Thyroid gland (tissue), 4 donors: ENCODE results near the gene BNIP3. TPM values are rescaled to one million over a fixed set of nuclear protein-coding genes. Genes with fewer than 3 reads are reported as not detected.

ENCODE experiments used
- DNase-seq, 2 donors: peaks; one replicate each; pipeline ENCODE4 v3.0.0-alpha.2; 2019
- H3K27ac ChIP-seq, 3 donors: fragments of 200-600 bp; sonication (generic); 1 replicate in 2 of 3; 2 replicates in 1 of 3; pipeline ENCODE4 v1.5.1; 2016 to 2019; ENCODE audit warnings: mild to moderate bottlenecking in 1 of 3, moderate library complexity in 1 of 3
- H3K27me3 ChIP-seq: fragments of 200-600 bp; sonication (generic); one replicate; pipeline ENCODE4 v1.5.1; 2019
- H3K36me3 ChIP-seq, 2 donors: fragments of 200-600 bp; sonication (generic); one replicate each; pipeline ENCODE4 v1.5.1; 2016 to 2019
- H3K4me1 ChIP-seq, 2 donors: fragments of 200-600 bp; sonication (generic); one replicate each; pipeline ENCODE4 v1.5.1; 2017 to 2019
- H3K4me3 ChIP-seq, 3 donors: fragments of 200-600 bp; sonication (generic); replicated peaks in 1 of 3; 1 replicate in 2 of 3; 2 replicates in 1 of 3; pipeline ENCODE4 v1.5.1; 2016; ENCODE audit warnings: mild to moderate bottlenecking in 1 of 3
- H3K9me3 ChIP-seq: fragments of 200-600 bp; sonication (generic); one replicate; pipeline ENCODE4 v1.5.1; 2017
- POLR2A ChIP-seq, 2 donors: fragments of 450-650 bp; IDR thresholded peaks; one replicate each; pipeline ENCODE4 v1.6.1; 2017; ENCODE audit warnings: antibody characterized with exemption in 2 of 2, mild to moderate bottlenecking in 2 of 2, moderate library complexity in 1 of 2
- WGBS, 2 donors: methylation state at CpG; one replicate each; pipeline ENCODE4 v1.1.5; 2017; 5-methylcytosine and 5-hydroxymethylcytosine counted together
- intact Hi-C: fragments of 100-400 bp; cut with DNase I; formaldehyde crosslinking; loops from one replicate; pipeline ENCODE4 v1.15.1; 2023
- total RNA-seq, 4 donors: library from RNA; depleted of rRNA; stranded (reverse); fragments of >200 nt; gene quantifications; one replicate each; pipeline ENCODE4 v1.2.3, GENCODE V29; 2016
- TF ChIP-seq, protein P1 (sequence below), 6 experiments: fragments of 200-600 bp in 3 of 6; fragments of 450-650 bp in 3 of 6; sonication (generic) in 3 of 6; IDR thresholded peaks; one replicate each; pipeline ENCODE4 v1.5.1; 2016 to 2019; ENCODE audit warnings: antibody characterized with exemption in 6 of 6, mild to moderate bottlenecking in 2 of 6, inconsistent platforms in 1 of 6, moderate library complexity in 1 of 6

BNIP3 gene
- total RNA-seq, 4 donors from 2014 or later, result 54.4 to 124 (median 90.2) TPM

DNA sequence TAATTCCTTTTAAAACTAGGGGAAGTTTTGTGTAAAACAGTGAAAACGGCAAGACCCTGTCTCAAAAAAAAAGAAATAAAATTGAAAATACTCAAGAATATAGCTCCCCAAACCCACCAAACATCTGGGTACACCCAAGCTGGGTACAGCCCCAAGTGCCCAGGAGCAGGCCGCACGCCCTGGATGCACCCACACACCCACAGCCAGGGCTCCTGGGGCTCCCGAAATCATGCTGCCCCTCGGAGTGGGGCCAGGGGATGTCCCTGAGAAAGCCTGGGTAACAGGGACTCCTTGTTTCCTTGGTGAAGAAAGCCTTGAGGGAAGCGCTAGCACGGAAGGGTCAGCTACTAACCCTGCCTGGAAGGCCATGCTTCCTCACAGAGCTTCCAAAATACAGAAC, 10.1 kb downstream of the BNIP3 start:
- peaks cover 11 to 22% of the 10 kb centered on the region in 2 donors for H3K36me3 ChIP-seq

DNA sequence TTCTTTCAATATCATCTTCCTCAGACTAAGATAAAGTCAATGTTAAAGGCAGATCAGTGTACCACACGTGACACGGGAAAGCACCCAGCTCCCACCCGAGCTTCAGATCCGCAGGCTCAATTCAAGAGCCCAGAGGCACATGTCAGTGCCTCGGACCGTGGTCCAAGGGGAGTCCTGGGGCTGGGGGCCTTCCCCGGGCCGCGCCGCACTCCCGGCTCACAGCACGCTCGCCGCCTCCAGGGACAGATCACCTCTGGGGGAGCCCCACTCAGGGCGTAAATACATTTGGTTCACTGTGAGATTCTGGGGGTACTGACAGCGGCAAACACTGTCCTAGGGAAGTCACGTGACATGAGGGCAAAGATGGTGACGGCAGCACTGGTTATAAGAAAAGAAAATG, 10.8 kb downstream of the BNIP3 start:
- no peak overlapping the region for H3K4me3 ChIP-seq
- intact Hi-C loops, result no loop called here
- peaks cover 12 to 22% of the 10 kb centered on the region in 2 donors for H3K36me3 ChIP-seq

More for the DNA sequence above, 10.1 kb downstream of the BNIP3 start:
- TF ChIP-seq, protein P1, sequence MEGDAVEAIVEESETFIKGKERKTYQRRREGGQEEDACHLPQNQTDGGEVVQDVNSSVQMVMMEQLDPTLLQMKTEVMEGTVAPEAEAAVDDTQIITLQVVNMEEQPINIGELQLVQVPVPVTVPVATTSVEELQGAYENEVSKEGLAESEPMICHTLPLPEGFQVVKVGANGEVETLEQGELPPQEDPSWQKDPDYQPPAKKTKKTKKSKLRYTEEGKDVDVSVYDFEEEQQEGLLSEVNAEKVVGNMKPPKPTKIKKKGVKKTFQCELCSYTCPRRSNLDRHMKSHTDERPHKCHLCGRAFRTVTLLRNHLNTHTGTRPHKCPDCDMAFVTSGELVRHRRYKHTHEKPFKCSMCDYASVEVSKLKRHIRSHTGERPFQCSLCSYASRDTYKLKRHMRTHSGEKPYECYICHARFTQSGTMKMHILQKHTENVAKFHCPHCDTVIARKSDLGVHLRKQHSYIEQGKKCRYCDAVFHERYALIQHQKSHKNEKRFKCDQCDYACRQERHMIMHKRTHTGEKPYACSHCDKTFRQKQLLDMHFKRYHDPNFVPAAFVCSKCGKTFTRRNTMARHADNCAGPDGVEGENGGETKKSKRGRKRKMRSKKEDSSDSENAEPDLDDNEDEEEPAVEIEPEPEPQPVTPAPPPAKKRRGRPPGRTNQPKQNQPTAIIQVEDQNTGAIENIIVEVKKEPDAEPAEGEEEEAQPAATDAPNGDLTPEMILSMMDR (IDR thresholded peaks at IDR 0.05), result no peak
- TF ChIP-seq POLR2A (IDR thresholded peaks at IDR 0.05), result no peak
- WGBS, 2 donors, result 93 to 96% methylated on average over 7 of the region's 7 CpGs
- intact Hi-C loops, result no loop called here
- Histone ChIP-seq H3K4me1 (peaks cover 12 to 14% of the 10 kb centered on the region in 2 donors), H3K4me3 (no peak overlapping the region), H3K9me3 (no peaks in the 10 kb centered on the region), H3K27ac (no peak overlapping the region), H3K27me3 (no peaks in the 10 kb centered on the region)
- no peak for DNase-seq

DNA sequence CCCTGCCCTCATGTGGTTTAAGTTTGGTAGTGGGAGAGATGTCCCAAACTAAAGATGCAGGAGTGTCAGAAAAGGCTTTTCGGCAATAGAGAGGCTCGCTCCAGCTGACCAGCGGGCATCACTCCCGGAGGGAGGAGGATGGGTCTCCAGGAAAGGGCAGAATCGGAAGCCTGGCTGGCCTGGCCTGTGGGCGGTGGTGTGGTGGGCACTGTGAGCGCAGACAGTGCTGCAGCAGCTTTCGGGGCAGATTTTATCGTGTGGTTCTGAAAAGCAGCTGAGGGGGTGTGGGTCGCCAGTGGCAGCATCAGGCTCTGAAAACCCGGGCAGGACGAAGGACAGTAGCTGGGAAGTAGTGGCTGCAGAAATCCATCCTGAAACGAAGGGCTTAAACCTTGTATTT, 12.8 kb downstream of the BNIP3 start:
- intact Hi-C loops, result no loop called here
- DNase-seq, result no peak
- Histone ChIP-seq H3K27ac (no peak overlapping the region), H3K4me1 (peaks cover 12 to 14% of the 10 kb centered on the region in 2 donors), H3K9me3 (no peaks in the 10 kb centered on the region), H3K4me3 (no peak overlapping the region), H3K27me3 (no peaks in the 10 kb centered on the region), H3K36me3 (peaks cover 17 to 22% of the 10 kb centered on the region in 2 donors)
- TF ChIP-seq POLR2A (IDR thresholded peaks at IDR 0.05), result no peak
- TF ChIP-seq, protein P1 (IDR thresholded peaks at IDR 0.05), result no peak
- WGBS, 2 donors, result 96 to 98% methylated on average over 13 of the region's 13 CpGs

More for the DNA sequence above, 10.8 kb downstream of the BNIP3 start:
- DNase-seq, result no peak
- WGBS, 2 donors, result 94 to 98% methylated on average over 18 of the region's 18 CpGs
- Histone ChIP-seq H3K27ac (no peak overlapping the region), H3K4me1 (peaks cover 12 to 14% of the 10 kb centered on the region in 2 donors), H3K27me3 (no peaks in the 10 kb centered on the region), H3K9me3 (no peaks in the 10 kb centered on the region)
- TF ChIP-seq, protein P1 (IDR thresholded peaks at IDR 0.05), result no peak
- TF ChIP-seq POLR2A (IDR thresholded peaks at IDR 0.05), result no peak

DNA sequence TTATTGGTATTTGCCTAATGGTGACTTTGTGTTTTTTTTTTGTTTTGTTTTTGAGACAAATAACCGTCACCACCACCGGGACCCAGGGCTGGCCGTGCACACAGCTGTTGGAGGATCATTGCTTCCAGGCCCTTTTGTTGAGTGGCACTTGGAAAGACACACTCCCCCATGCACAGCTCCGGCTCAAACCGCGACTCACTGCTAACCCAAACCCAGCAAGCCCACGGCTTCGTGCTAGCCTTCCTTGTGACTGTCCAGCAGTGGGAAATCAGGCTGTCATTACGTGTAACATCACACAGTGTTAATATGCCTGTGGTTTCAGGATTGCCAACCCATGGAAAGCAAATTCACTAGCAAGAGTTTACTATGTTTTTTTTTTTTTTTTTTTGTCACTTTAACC, 17.4 kb downstream of the BNIP3 start:
- Histone ChIP-seq H3K27ac (no peak overlapping the region), H3K9me3 (no peaks in the 10 kb centered on the region), H3K4me1 (no peaks in the 10 kb centered on the region), H3K4me3 (no peak overlapping the region), H3K36me3 (peaks cover 7 to 9% of the 10 kb centered on the region in 2 donors), H3K27me3 (no peaks in the 10 kb centered on the region)
- 76 to 78% methylated on average over 9 of the region's 9 CpGs for WGBS, 2 donors
- DNase-seq, result no peak
- no peak for TF ChIP-seq POLR2A (IDR thresholded peaks at IDR 0.05)
- TF ChIP-seq, protein P1 (IDR thresholded peaks at IDR 0.05), result no peak
- intact Hi-C loops, result no loop called here

DNA sequence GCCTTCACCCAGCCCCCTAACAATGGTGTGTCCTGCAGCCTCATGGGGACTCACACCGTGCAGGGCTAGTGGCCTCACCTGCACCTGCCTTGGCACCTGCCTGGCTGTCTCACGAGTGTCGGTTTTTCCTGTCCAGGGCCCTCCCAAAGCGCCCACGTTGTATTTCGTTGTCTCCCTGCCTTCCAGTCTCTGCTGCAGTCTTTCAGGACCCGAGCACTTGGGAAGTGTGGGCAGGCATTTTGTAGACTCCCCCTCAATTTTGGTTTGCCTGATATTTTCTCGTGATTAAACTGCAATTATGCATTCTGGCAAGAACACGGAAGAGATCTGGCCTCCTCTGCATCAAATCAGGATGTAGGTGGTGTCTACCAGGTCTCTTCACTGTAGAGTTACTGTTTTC, 17.9 kb downstream of the BNIP3 start:
- no peak for DNase-seq
- TF ChIP-seq, protein P1 (IDR thresholded peaks at IDR 0.05), result no peak
- Histone ChIP-seq H3K9me3 (no peaks in the 10 kb centered on the region), H3K4me3 (no peak overlapping the region), H3K27me3 (no peaks in the 10 kb centered on the region), H3K4me1 (no peaks in the 10 kb centered on the region), H3K27ac (no peak overlapping the region), H3K36me3 (peaks cover 4 to 7% of the 10 kb centered on the region in 2 donors)
- intact Hi-C loops, result no loop called here
- 79% methylated on average over 9 of the region's 9 CpGs for WGBS, 2 donors
